GM13976 (cell line): Measurements from ENCODE around the gene POLA1.

Experiments
- DNase-seq: peaks from one replicate; pipeline ENCODE4 v3.0.0; 2012; ENCODE audit warnings: low spot score
- in situ Hi-C: fragments of 300-500 bp; cut with MboI; formaldehyde crosslinking; loops from one replicate; pipeline ENCODE4 v1.12.0; 2022; ENCODE audit warnings: low sequenced_read_pairs, mixed read lengths, inconsistent platforms; ENCODE audit not compliant: unreplicated experiment
- TF ChIP-seq, protein P1 (sequence below): IDR thresholded peaks from 2 replicates; pipeline ENCODE4 v1.5.1; 2012; ENCODE audit warnings: borderline replicate concordance, mild to moderate bottlenecking; ENCODE audit not compliant: insufficient read depth; ENCODE audit errors: extremely low read depth, missing control alignments, control extremely low read depth

POLA1 gene

DNA sequence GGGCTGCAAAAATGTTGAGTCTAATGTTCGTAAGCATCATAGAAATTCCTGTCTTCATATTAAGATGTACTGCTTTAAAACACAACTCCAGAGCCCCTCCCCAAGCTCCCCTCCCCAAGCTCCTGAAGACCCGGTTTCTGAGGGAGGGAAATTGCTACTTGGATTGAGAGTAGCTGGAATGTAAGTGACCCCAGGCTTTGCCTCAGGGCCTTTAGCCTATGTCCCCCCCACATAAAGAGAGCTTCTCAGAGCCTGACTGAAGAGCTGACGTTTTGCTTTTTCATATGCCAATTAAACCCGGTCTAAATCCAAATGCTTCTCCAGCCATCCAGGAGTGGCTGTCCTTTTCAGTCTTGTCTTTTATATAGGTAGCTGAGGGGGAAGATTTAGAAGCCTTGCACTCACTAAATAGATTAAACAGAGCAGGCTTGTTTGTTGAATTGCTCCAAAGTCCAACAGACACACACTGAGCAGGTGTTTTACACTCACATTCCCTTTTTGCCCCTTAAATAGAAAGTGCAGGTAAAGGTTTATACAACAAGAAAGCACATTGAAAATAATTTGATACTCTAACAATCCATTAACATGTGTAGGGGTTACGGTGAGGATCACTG is 302.5 kb downstream of the POLA1 start:
- in situ Hi-C loops, result no loop called here
- TF ChIP-seq, protein P1, sequence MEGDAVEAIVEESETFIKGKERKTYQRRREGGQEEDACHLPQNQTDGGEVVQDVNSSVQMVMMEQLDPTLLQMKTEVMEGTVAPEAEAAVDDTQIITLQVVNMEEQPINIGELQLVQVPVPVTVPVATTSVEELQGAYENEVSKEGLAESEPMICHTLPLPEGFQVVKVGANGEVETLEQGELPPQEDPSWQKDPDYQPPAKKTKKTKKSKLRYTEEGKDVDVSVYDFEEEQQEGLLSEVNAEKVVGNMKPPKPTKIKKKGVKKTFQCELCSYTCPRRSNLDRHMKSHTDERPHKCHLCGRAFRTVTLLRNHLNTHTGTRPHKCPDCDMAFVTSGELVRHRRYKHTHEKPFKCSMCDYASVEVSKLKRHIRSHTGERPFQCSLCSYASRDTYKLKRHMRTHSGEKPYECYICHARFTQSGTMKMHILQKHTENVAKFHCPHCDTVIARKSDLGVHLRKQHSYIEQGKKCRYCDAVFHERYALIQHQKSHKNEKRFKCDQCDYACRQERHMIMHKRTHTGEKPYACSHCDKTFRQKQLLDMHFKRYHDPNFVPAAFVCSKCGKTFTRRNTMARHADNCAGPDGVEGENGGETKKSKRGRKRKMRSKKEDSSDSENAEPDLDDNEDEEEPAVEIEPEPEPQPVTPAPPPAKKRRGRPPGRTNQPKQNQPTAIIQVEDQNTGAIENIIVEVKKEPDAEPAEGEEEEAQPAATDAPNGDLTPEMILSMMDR, result no peak
- DNase-seq, result no peak

DNA sequence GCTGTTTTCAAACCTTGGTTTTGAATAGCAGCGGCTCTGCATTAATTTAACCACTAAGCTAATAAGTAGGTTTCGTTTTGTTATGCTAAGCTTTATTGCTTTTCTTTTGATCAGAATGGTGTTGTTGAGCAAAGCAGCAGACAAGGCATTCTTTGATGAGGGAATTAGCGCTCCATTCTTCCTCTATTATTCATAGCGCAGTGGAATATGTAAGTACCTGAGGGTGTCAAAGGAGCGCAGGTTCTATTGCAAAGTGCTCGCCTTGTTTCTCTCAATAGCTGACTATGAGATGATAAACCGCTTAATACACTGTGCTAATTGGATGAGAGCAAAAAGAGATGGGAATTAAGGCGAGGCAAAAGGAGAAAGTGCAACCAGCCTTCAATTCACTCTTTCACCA is 305.8 kb downstream of the POLA1 start:
- no peak for DNase-seq
- TF ChIP-seq, protein P1, result no peak
- in situ Hi-C loops, result no loop called here

DNA sequence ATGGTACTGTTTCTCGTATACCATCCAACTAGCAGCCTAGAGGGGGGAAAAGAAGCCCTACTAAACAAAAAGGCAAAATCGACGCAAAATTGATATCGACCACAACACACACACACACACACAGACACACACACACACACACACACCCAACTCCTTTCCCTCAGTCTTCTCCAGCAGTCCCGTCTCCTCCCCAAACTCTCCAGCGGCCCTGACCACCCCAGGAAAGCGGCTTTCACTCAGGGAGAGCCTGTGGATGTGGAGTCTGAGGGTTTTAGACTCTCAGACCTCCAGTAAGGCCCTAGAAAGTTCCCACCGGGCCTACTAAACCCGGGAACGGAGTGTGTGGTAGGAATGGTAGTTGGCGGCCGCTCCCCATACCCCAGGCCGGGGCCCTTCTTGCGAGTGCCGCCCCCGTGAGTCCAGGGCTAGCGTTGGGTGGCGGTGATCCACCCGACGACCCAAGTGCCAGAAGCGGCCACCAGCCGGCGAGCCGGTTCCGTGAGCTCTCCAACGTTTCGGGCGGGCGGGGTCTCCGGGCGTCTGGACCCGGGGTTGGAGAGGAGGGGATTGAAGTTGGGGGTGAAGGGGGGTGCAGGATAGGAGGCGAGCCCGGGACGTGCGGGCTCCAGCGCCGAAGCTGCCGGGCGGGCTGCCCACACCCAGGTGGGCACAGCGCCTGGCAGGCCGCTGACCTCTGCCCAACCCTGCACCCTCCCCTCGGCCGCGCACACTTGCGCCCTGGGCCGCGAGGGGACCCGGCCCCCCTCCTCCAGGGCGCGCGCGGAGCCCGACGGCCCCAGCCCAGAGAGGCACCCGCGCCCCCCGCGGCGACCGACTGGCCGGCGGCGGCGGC is 308.3 kb downstream of the POLA1 start:
- TF ChIP-seq, protein P1, result no peak
- in situ Hi-C loops, result no loop called here
- no peak for DNase-seq

DNA sequence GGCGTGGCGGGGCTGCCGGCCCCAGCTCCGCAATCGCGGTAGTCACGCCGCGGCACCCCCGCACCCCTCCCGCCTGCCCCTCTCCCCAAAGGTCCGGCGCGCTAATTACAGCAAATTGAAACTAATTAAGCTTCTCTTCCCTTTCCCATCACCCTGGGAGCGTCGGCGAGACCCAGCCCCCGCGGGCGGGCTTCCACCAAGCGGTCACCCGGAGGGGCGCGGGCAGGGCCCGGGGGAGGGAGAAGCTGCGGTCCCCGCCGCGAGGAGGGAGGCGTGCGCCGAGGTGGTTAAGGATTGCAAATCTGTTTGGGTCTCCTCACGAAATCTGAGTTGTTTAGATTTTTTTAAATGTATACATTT is 308.9 kb downstream of the POLA1 start:
- TF ChIP-seq, protein P1, result no peak
- no peak for DNase-seq
- in situ Hi-C loops, result no loop called here

DNA sequence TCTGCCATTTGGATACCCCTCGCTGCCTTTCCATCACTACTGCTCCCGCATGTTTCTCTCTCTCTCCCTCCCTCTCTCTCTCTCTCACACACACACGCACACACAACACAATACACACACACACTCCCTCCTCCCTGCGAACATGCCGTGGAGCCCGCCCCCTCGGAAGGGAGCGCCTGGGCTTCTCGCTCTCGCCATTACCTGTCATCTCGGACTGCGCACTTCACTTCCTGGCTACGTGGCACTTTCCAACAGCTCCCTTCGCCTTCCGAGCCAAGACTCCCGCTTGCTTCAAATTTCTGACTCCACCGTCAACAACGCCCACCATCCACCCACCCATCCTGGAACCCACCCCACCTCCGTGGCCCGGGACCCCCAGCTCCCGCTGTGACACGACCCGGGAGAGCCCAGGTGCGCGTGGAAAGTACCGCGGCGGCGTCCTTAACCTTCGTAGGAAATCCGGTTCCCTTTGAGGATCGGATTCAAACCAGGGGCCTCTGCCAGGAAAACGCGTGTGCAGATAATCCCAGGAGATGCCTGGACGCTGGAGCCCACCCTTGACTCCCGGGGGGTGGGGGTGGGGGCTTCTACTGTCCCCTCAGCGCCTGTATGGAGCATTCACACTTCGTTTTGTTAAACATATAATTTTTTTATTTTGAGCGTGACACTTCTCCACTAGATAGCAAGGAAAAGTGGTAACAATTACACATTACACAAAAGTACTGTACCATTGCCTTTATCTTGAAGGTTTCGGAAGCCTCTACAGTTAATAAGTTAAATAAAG is 309.5 kb downstream of the POLA1 start:
- TF ChIP-seq, protein P1, result no peak
- no peak for DNase-seq
- in situ Hi-C loops, result no loop called here

DNA sequence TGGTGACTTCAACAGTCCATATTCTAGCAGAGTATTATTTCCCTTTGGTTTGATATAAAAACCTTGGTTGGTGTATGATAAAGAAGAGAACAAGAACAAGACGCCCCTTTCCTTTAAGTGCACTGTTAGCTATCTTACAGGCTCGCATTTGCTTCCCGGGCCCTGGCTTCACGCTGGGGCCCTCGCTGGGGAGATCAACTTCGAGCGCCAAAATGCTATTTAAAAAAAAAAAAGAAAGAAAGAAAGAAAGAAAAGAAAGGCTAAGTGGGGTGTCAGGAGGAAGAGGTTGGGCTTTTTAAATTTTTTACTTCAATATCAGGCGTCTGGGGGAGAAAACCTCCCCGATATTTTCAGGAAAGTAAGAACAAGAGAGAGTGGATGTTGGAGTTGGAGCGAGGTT is 310.3 kb downstream of the POLA1 start:
- TF ChIP-seq, protein P1, result no peak
- in situ Hi-C loops, result no loop called here
- no peak for DNase-seq
